ENCODE measurements around the gene DUS3L. TPM values are rescaled to one million over a fixed set of nuclear protein-coding genes. Genes with fewer than 3 reads are reported as not detected.

The DUS3L gene
- total RNA-seq, 1 donor from 2014 or later, result 39.0 TPM

DNA sequence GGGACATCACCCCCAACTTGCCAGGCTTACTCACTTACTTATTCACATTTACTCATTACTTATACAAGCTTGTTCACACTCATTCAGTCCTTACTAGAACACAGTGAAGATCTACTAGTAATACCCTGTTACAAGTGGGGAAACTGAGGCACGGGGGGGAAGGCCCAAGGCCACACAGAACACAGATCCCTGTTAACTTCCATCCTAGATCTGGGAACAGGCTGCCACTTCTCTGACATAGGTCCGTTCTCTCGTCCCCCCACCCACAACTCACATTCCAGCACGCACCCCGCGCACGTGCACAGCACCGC, 12.4 kb upstream of the DUS3L start:
- intact Hi-C loops (cut with DNase I), result no loop called here
- Histone ChIP-seq H3K27me3 (peaks cover 8% of the 10 kb centered on the region), H3K36me3 (no peaks in the 10 kb centered on the region), H3K9me3 (no peaks in the 10 kb centered on the region), H3K4me3 (peak overlapping the region; percentile 17 to 26), H3K27ac (no peak overlapping the region), H3K4me1 (peaks cover 26% of the 10 kb centered on the region)
- no peak for DNase-seq (ENCODE audit: extremely low spot score in 2 of 2)
- TF ChIP-seq, protein P1, sequence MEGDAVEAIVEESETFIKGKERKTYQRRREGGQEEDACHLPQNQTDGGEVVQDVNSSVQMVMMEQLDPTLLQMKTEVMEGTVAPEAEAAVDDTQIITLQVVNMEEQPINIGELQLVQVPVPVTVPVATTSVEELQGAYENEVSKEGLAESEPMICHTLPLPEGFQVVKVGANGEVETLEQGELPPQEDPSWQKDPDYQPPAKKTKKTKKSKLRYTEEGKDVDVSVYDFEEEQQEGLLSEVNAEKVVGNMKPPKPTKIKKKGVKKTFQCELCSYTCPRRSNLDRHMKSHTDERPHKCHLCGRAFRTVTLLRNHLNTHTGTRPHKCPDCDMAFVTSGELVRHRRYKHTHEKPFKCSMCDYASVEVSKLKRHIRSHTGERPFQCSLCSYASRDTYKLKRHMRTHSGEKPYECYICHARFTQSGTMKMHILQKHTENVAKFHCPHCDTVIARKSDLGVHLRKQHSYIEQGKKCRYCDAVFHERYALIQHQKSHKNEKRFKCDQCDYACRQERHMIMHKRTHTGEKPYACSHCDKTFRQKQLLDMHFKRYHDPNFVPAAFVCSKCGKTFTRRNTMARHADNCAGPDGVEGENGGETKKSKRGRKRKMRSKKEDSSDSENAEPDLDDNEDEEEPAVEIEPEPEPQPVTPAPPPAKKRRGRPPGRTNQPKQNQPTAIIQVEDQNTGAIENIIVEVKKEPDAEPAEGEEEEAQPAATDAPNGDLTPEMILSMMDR (IDR thresholded peaks at IDR 0.05), result no peak
- TF ChIP-seq POLR2A (IDR thresholded peaks at IDR 0.05) (no peak), POLR2AphosphoS5 (IDR thresholded peaks at IDR 0.05; ENCODE audit: insufficient read depth in 1 of 2, low read depth in 1 of 2) (no peak)

DNA sequence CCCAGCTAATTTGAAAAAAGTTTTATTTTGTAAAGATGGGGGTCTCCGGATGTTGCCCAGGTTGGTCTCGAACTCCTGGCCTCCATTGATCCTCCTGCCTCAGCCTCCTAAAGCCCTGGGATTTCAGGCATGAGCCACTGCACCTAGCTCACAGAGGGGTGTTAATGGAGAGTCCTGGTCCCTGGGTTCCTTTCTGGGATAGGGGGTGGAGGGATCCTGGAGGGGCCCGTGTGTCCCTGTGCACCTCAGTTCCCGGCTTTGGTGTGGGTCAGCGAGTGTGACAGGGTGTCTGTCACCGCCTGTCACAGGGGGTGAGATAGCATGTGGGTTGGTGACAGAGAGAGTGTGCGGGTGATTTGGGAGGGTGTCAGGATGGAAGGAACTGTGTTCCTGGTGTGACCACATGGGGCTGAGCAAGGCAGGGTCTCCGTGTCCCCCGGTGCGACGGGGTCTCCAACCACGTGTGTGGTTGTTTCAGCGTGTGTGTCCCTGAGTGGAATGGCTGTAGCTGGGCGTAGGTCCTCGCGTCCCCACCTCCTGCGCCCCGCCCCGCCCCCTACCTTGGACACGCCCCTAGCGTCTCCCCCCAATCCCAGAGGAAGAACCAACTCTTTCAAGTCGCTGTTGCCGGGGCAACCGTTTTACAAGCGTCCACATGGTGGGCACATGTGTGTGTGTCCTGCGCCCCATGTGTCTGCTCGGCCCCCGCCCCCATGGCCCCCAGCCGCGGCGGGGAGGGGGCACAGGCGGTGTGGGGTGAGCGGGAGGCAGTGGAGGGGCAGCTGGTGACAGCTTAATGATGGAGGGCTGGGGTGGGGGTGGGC, 11.0 kb upstream of the DUS3L start:
- intact Hi-C loops (cut with DNase I), result no loop called here
- H3K4me1 ChIP-seq, result peaks cover 26% of the 10 kb centered on the region
- DNase-seq (ENCODE audit: extremely low spot score in 2 of 2), result no peak

DNA sequence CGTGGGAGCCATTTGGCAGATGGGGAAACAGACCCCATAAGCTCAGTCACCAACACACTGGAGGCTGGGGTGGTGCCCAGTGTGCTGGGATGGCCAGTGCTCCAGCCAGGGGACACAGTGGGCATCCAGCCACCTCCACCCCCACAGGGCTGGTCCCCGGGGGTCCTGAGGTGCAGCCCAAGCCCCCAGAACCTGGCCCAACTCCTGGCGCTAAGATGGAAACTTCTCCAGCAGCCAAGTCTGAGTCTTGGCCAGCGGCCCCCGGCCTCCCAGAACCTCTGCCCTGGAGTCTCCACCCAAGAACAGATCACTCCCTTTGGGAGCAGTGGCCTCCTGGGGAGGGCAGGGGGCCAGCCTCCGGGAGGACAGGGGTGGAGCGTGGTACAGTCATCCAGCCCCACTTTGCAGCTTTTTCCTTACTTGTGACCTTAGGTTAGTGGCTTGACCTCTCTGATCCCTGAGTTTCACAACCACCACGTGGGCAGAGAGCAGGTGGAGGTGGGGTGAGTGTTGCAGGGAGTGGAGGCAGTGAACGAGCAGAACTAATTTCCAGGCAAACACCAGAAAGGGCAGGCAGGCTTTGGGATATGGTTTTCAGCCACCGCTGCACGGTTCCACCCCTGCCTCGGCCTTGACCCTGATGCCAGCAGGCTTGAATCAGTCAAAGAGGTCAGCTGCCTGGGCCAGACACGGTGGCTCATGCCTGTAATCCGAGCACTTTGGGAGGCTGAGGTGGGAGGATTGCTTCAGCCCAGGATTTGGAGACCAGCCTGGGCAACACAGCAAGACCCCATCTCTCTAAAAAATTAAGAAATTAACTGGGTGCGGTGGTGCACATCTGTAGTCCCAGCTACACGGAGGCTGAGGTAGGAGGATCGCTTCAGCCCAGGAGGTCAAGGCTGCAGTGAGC, 9.7 kb upstream of the DUS3L start:
- no peak overlapping the region for H3K27ac ChIP-seq
- no peak for DNase-seq (ENCODE audit: extremely low spot score in 2 of 2)
- intact Hi-C loops (cut with DNase I), result no loop called here
- H3K36me3 ChIP-seq, result no peaks in the 10 kb centered on the region
- peaks cover 26% of the 10 kb centered on the region for H3K4me1 ChIP-seq
- no peak overlapping the region for H3K4me3 ChIP-seq
- no peaks in the 10 kb centered on the region for H3K9me3 ChIP-seq
- peaks cover 8% of the 10 kb centered on the region for H3K27me3 ChIP-seq
- TF ChIP-seq, protein P1 (IDR thresholded peaks at IDR 0.05), result no peak
- no peak for TF ChIP-seq POLR2AphosphoS5 (IDR thresholded peaks at IDR 0.05; ENCODE audit: insufficient read depth in 1 of 2, low read depth in 1 of 2)
- no peak for TF ChIP-seq POLR2A (IDR thresholded peaks at IDR 0.05)

More for the DNA sequence above, 11.0 kb upstream of the DUS3L start:
- Histone ChIP-seq H3K27ac (no peak overlapping the region), H3K27me3 (peaks cover 8% of the 10 kb centered on the region), H3K36me3 (no peaks in the 10 kb centered on the region), H3K9me3 (no peaks in the 10 kb centered on the region), H3K4me3 (no peak overlapping the region)
- TF ChIP-seq, protein P1 (IDR thresholded peaks at IDR 0.05), result no peak
- TF ChIP-seq POLR2A (IDR thresholded peaks at IDR 0.05), result no peak
- no peak for TF ChIP-seq POLR2AphosphoS5 (IDR thresholded peaks at IDR 0.05; ENCODE audit: insufficient read depth in 1 of 2, low read depth in 1 of 2)

DNA sequence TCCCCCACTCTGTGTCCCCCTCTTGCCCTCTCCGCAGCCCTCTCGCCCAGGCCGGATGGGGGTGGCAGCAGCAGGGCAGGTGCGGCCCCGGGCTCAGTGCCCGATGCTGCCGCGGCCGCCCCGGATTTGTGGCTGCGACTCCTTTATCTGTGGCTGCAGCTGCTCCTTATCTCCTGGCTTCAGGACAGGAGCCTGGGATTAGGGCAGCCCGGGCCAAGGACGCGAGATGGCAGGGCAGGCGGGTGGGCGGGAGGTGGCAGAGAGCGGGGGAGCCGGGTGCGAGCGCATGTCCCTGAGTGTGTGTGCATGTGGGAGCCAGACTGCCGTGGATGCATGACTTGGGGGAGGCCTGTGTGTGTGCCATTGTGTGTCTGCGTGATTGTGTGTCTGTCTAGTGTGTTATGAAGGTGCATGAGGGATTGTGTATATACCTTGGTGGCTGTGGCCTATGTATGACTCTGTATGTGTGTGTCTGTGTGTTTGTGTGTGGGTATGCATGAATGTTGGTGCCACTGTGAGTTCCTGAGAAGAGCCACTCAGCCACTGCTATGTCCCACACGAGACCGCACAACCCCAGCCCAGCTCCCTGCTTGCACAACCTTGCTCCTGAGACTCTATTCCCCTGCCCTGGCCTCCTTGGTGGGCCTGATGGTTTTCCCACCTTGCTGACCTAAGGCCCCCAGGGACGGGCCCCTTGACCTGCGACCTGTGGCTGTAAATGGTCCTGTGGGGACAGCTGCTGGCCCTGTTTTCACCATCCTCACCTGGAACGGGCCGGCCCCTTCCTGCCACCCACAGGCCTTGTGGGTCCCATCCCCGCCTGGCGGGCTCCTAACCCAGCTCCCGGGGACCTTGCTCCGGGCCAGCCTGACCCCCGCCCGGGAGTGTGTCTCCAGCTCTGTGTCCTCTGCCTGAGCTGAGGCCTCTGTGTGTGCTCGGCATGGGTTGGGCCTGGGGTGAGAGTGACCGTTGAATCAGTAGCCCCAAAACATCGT, 8.6 kb upstream of the DUS3L start:
- TF ChIP-seq POLR2A (IDR thresholded peaks at IDR 0.05), result no peak
- no peak for TF ChIP-seq POLR2AphosphoS5 (IDR thresholded peaks at IDR 0.05; ENCODE audit: insufficient read depth in 1 of 2, low read depth in 1 of 2)
- TF ChIP-seq, protein P1 (IDR thresholded peaks at IDR 0.05), result no peak
- intact Hi-C loops (cut with DNase I), result no loop called here
- Histone ChIP-seq H3K27ac (no peak overlapping the region), H3K36me3 (no peaks in the 10 kb centered on the region), H3K4me1 (peaks cover 24% of the 10 kb centered on the region), H3K9me3 (no peaks in the 10 kb centered on the region), H3K27me3 (peaks cover 4% of the 10 kb centered on the region), H3K4me3 (no peak overlapping the region)
- no peak for DNase-seq (ENCODE audit: extremely low spot score in 2 of 2)
